ENCODE results near the gene INPP5J.

Gene INPP5J

DNA sequence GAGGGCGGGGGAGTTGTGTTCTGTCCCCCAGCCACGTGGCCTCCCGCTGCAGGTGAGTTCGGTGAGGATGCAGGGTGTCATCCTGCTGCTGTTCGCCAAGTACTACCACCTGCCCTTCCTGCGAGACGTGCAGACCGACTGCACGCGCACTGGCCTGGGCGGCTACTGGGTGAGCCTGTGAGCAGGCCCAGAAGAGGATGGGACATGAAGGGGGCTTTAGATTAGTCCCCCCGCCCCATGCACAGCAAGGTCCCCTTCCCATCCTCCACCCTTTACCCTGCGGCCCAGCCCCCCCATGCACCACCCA lies 4.1 kb downstream of the INPP5J start:
- no peak for DNase-seq

GRCh38 chr22:31127181-31127772 lies 4.5 kb downstream of the INPP5J start:
- DNase-seq, result no peak

- no peak for DNase-seq
These were observed 5.4 kb downstream of the INPP5J start for GRCh38 chr22:31128156-31128555.

GRCh38 chr22:31130873-31131272 lies 8.1 kb downstream of the INPP5J start:
- no peak for DNase-seq

- no peak for DNase-seq
These were observed 11.1 kb downstream of the INPP5J start for GRCh38 chr22:31133911-31134310.

GRCh38 chr22:31134688-31135087 lies 11.9 kb downstream of the INPP5J start:
- DNase-seq, result no peak

DNA sequence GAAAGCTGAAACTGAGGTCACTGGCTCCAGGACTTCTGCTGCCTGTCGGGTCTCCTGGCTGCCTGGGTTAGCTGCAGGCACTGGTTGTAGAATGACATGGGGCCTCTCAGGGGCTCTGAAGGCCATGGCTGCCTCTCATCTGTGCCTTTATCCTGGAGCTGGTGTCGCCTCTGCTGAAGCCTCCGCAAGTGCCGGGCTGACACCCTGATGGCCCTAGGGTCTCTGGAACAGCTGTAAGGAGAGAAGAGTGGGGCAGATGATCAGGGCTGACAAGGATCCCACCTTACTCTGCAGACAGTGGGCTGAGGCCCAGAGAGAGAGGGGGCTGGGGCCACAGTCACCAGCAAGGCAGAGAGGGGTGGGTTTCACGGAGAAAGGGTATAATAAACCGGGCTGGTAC lies 12.9 kb downstream of the INPP5J start:
- no peak for DNase-seq

GRCh38 chr22:31136155-31136554 lies 13.4 kb downstream of the INPP5J start:
- DNase-seq, result no peak

- DNase-seq, result no peak
These were observed 13.9 kb downstream of the INPP5J start for GRCh38 chr22:31136711-31137110.

GRCh38 chr22:31137721-31138120 lies 15.0 kb downstream of the INPP5J start:
- DNase-seq, result no peak

DNA sequence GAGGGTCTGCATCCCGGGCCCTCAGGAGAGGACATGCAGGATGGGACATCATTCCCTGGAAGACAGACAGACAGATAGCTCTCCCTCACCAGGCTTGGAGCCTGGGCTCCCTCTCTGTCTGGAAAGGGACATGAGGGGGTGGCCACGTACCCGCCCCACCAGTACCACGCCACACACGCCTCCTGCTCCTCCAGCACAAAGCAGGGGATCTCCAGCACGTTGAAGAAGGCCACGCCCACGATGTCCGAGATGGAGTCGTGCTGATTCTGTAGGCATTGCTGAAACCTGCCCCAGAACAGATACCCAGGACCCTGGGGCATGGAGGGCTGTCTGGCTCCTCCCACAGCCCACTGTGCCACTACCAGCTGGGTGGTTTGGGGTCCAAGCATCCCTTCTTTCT lies 15.4 kb downstream of the INPP5J start:
- no peak for DNase-seq

DNA sequence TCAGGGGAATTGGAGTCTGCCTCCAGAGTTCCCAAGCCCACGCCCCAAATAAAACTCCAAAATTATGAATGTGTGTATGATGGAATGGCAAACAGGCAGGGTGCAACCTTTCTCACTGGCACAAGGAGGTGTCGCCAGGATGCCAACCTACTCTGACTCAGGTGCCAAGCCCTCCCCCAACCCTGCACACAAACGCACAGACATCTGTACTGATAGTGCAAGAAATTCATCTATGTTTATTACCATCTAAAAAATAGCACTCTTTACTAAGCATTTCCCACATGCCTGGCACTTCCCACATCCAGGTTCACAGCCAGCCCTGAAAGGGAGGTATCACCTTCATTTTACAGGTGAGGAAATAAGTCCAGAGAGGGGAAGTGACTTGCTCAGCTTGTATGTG lies 16.3 kb downstream of the INPP5J start:
- no peak for DNase-seq

- peak; percentile 34 for DNase-seq
These were observed 17.3 kb downstream of the INPP5J start, which contains the start of gene PLA2G3 for GRCh38 chr22:31139866-31140716. TSS of gene PLA2G3 (minus strand) at chr22:31140508. CDS start at chr22:31140354, 154 bp downstream.

DNA sequence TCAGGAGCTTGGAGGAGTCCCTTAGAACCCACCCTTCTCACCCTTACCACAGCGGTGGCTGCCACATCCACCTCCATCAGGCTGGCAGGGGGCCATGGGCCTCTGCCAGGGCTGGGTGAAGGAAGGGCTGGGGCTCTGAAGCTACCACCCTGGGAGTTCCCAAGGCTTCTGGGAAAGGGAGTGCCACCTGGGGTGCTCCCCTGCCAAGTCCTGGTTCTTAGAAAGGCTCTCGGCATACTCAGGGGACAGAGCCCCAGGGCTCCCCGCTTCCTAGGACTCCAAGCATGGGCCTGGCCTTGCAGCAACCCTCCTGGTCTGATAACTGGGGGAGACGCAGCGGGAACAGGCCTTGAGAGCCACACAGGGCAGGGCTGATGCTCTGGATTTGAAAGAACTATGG lies 18.0 kb downstream of the INPP5J start:
- DNase-seq, result no peak

GRCh38 chr22:31141551-31141950 lies 18.8 kb downstream of the INPP5J start:
- DNase-seq, result no peak

- DNase-seq, result no peak
These were observed 19.5 kb downstream of the INPP5J start for GRCh38 chr22:31142285-31142684.

DNA sequence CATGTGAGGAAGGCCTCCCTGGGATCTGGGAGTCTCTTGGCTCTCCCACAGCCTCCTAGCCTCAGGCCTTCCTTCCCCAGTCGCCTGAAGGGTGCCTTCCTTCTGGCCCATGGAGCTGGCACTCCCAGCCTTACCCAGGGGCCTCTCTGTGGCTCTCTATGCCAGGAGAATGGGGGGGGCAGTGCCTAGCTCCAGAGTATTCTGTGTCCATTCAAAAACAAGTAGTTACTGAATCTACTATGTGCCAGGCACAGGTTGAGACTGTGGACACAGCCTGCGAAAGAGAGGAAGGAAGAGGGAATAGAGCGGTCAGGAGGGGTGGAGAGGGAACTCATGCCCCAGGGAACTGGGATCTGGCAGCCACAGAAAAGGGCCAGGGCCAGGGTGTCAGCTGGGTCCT lies 20.3 kb downstream of the INPP5J start:
- no peak for DNase-seq

DNA sequence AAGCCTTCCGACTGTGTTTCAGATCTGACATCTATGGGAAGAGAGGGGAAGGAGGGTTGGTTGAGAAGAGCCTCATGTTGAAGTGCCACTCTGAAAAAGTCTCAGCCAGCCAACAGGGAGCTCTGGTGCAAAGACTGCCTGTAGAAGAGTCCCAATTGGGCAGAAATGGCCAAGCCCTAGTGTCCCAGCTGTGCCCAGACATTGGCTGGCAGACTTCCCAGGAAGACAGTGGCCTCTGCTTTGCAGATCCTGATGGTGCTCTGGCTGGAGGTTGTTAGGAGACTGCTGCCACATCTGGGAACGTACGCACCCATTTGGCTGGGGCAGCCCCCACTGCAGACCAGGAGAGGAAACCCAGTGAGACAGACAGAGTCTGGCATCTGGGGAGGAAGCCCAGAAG lies 20.8 kb downstream of the INPP5J start:
- DNase-seq, result no peak

DNA sequence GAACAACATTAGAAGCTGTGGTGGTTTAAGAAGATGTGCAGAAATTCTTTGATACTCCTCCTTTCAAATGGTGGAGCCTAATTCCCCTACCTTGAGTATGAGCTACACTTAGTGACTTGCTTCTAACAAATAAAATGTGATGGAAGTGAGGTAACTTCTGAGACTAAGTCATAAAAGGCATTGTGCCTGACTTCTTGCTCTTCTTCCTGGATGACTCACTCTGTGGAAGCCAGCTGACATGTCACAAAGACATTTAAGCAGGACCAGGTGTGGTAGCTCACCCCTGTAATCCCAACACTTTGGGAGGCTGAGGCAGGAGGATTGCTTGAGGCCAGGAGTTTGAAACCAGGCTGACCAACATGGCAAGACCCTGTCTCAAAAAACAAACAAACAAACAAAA lies 21.5 kb downstream of the INPP5J start:
- peak; percentile 38 for DNase-seq

- no peak for DNase-seq
These were observed 25.7 kb downstream of the INPP5J start for GRCh38 chr22:31148488-31148887.

DNA sequence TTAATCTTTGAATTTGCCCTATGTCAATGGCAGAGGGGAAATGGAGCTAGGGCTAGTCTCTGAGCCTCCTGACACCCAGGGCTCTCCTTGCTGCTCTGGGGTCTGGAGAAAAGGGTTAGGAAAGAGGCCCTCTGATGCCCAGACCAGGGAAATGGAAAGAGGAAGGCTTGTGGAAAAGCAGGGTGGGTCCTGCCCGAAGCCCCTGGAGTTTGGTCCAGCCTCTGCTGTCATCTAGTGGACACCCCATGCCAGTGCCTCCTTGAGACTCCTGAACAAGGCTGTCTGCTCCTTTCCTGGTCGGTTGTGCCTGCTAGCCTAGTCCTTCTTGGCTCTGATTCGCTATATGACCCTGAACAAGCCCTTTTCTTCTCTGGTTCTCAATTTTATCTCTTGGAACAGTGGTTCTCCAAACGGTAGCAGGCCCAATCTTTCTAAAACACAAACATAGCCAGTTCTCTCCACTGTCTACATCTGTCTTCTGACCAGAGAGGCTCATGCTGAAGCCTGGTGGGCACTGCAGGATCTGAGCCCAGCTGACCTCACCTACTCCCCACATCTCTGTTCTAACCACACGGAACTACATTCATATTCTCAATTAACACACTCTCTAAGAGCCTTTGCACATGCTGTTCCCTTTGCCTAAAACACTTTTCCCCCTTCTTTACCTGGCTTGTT lies 26.3 kb downstream of the INPP5J start:
- DNase-seq, result peak; percentile 69

GRCh38 chr22:31150615-31151014 lies 27.8 kb downstream of the INPP5J start:
- DNase-seq, result no peak

- DNase-seq, result no peak
These were observed 29.1 kb downstream of the INPP5J start for GRCh38 chr22:31151872-31152271.

DNA sequence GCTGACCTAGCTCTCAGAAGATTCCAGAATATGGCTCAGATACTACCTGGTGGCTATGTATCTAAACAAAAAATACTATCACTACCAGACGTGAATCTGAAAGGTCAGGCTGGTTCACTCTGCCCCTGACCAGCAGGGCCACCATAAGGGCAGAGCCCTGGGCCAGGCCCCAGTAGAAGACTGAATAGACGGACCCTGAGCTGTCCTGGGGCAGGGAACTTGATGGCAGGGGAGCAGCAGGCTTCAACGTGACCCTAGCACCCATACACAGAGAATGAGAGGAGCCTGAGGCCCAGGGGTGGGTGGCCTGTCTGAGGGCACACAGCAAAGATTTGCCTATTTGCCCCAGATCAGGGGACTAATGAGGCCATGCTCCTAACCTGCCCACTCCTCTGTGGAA lies 30.6 kb downstream of the INPP5J start:
- no peak for DNase-seq

All from fibroblast of skin of right biceps (primary cell).